ENCODE measurements around the gene MRNIP. TPM values are rescaled to one million over a fixed set of nuclear protein-coding genes. Genes with fewer than 3 reads are reported as not detected.

MRNIP gene
- total and polyA plus RNA-seq, 2 of the 4 experiments (the other 2 are of a cell fraction), result 6.6 to 24.7 TPM

DNA sequence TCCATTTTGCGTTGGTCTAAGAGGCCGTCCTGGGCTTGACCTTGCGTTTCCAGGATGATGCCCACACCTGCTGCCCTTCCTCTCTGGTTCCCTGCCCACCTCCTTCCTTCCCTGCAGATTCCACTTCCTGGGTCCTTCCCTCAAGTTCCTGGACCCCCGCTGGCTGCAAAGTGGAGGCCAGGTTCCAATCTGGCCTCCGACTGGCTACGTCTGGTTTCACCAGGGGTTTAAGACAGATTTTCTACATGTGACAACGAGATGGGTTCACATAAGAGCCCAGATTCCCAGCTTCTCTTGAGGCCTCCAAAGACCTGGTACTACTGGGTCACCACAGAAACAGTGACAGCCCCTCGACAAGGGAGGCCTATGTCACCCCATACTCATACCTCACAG is 54.1 kb downstream of the MRNIP start:
- dilution Hi-C loops (cut with HindIII; ENCODE audit: low sequenced_read_pairs, unreplicated experiment) (no loop called here), intact Hi-C loops (cut with micrococcal nuclease) (loop anchor here (5.0 kb wide), 1 partner anchor 103 kb away; the partner anchor contains the start of gene TBC1D9B), in situ Hi-C loops (cut with MboI; ENCODE audit: low sequenced_read_pairs) (no loop called here)
- 0 out of 2 replicates have a peak, but pooled peaks cover 2% of the 10 kb centered on the region for H3K9me1 ChIP-seq (ENCODE audit: insufficient read depth, low read length)
- H3K4me2 ChIP-seq (ENCODE audit: low read depth, low read length), result peak overlapping the region; percentile 85; the same call in 1 of the 2 replicates
- no peaks in the 10 kb centered on the region for H3K27me3 ChIP-seq (ENCODE audit: control insufficient read depth, insufficient read depth, low read length)
- no TSS peak for BruUV-seq (replicated peaks)
- ChIA-PET POLR2A (ENCODE audit: unreplicated experiment) (no interaction called here), CTCF (no interaction called here)
- no peak overlapping the region for H2BK120ac ChIP-seq (ENCODE audit: low read depth, low read length)
- peak overlapping the region; percentile 78; the same call in 1 of the 2 replicates for H3K14ac ChIP-seq (replicated peaks; ENCODE audit: low read depth, low read length)
- peak overlapping the region; percentile 91 for H2AK9ac ChIP-seq (replicated peaks; ENCODE audit: low read depth, low read length, poor library complexity)
- no peak overlapping the region for H4K8ac ChIP-seq (ENCODE audit: low read depth in 2 of 2, low read length in 2 of 2)
- H4K91ac ChIP-seq (ENCODE audit: insufficient read depth, low read depth, low read length), result no peak overlapping the region
- no peak overlapping the region for H2BK15ac ChIP-seq (ENCODE audit: low read depth, low read length)
- peak overlapping the region; percentile 84; the same call in 1 of the 2 replicates for H3K9ac ChIP-seq (ENCODE audit: low read depth, low read length)
- TF ChIP-seq MXI1 (IDR thresholded peaks at IDR 0.05; ENCODE audit: borderline replicate concordance, low read depth, low read length), result no peak
- no peak for TF ChIP-seq MAFK (IDR thresholded peaks at IDR 0.05; ENCODE audit: low read depth, low read length)
- H3K56ac ChIP-seq (ENCODE audit: extremely low read depth, insufficient read depth, low read length), result no peak overlapping the region
- H4K20me1 ChIP-seq (ENCODE audit: insufficient read depth, low read length), result peaks cover 45% of the 10 kb centered on the region
- H3K18ac ChIP-seq (ENCODE audit: low read depth, low read length), result no peak overlapping the region
- ATAC-seq (ENCODE audit: low read depth) (no peak), DNase-seq (no peak)
- H2AFZ ChIP-seq (replicated peaks; ENCODE audit: low read length, poor library complexity), result no peak overlapping the region
- 0 out of 2 replicates have a peak overlapping the region, but pooled peaks have one; percentile 86 for H3K4ac ChIP-seq (ENCODE audit: low read depth, low read length)
- H3K36me3 ChIP-seq (ENCODE audit: control insufficient read depth, insufficient read depth, low read length), result peaks cover 25% of the 10 kb centered on the region
- H4K5ac ChIP-seq (ENCODE audit: low read depth, low read length), result no peak overlapping the region
- peaks cover 26 to 61% of the 10 kb centered on the region in 2 experiments for H3K79me1 ChIP-seq (ENCODE audit: low read depth in 1 of 2, low read length in 2 of 2)
- no peak overlapping the region for H2AK5ac ChIP-seq (ENCODE audit: low read depth, low read length)
- no peaks in the 10 kb centered on the region for H3K9me3 ChIP-seq (ENCODE audit: control insufficient read depth, insufficient read depth, low read length)
- no peak overlapping the region for H3K27ac ChIP-seq (ENCODE audit: insufficient read depth, low read length)
- no peak overlapping the region for H2BK5ac ChIP-seq (ENCODE audit: low read depth, low read length, poor library complexity, severe bottlenecking)
- WGBS, 2 experiments (ENCODE audit: extremely low coverage in 2 of 2, insufficient read length in 1 of 2), result 100% methylated on average over 4 of the region's 8 CpGs; no CpG with 5 or more reads in 1 of the 2 experiments
- peak overlapping the region; percentile 17 for H3K23ac ChIP-seq (ENCODE audit: low read depth, low read length)
- H2BK20ac ChIP-seq (ENCODE audit: low read depth, low read length), result no peak overlapping the region
- peaks cover 20% of the 10 kb centered on the region for H3K4me1 ChIP-seq (ENCODE audit: control insufficient read depth, insufficient read depth, low read length)
- H3K4me3 ChIP-seq (ENCODE audit: insufficient read depth, low read depth, low read length), result no peak overlapping the region

All from IMR-90 (cell line).